DMS 273 (cell line): ENCODE results near the gene COX11.

Source experiments
- DNase-seq: peaks from one replicate; lab custom pipeline; 2025; ENCODE audit not compliant: unreplicated experiment; lab: John Stamatoyannopoulos, UW

The COX11 gene

GRCh38 chr17:54968988-54969332 lies 506 bp upstream of the COX11 start:
- DNase-seq: peak; percentile 64

DNA sequence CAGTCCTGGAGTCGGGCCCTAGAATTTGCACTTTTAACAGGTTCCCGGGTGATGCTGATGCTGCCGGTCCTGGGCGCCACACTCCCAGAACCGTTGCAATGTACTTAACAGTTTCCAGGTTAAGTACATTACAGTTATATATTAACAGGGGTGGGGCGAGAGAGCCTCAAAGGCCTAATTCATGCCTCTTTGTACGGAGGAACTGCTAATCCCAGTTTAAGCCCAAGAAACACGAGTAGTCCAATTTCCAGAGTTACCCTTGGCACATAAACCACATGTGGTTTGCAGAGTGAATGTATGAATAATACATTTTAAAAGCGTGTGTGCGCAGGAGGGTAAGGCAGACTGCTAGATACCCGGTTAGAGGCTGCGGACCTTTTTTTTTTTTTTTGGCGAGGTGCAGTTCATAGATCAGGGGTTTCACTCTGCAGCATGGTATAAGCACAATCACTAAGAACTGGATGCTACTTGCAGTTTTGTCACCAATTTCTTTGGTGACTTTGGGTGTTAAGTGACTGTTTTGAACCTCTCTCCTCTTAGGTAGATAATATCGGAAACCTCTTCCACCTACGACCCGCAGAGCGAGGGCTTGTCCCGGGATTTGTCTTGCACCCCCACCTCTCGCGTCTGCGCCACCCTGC lies 713 bp downstream of the COX11 start:
- peak; percentile 62 for DNase-seq

- DNase-seq: peak; percentile 79
Observed at GRCh38 chr17:54956791-54957190, 11.7 kb downstream of the COX11 start.

- no peak for DNase-seq
Observed at GRCh38 chr17:54951286-54951685, 17.2 kb downstream of the COX11 start.

- DNase-seq: no peak
Observed at GRCh38 chr17:54950116-54950515, 18.3 kb downstream of the COX11 start.

GRCh38 chr17:54948380-54948779 lies 20.1 kb downstream of the COX11 start:
- no peak for DNase-seq

GRCh38 chr17:54947396-54947795 lies 21.1 kb downstream of the COX11 start:
- DNase-seq: no peak

- no peak for DNase-seq
Observed at GRCh38 chr17:54945671-54946070, 22.8 kb downstream of the COX11 start.

- DNase-seq: no peak
Observed at GRCh38 chr17:54945231-54945630, 23.2 kb downstream of the COX11 start.

GRCh38 chr17:54944796-54945195 lies 23.7 kb downstream of the COX11 start:
- no peak for DNase-seq

- no peak for DNase-seq
Observed at GRCh38 chr17:54941285-54941684, 27.2 kb downstream of the COX11 start.

GRCh38 chr17:54937426-54937825 lies 31.0 kb downstream of the COX11 start:
- DNase-seq: no peak

DNA sequence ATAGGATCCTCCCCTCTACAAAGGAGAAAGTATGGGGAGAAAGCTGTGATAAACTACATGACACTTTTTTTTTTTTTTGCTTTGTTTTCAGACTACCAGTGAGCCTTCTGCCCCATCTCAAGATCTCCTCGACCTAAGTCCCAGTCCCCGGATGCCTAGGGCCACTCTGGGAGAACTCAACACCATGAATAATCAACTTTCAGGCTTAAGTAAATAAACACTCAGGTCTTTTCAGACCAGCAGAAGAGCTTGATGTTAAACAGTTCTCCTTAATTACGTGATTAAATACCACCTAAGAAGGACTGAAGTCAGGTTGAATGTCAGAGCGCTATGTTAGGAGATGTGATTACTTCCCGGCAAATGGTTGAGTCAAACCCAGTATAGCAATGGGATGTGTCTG lies 31.4 kb downstream of the COX11 start:
- DNase-seq: no peak

GRCh38 chr17:54935471-54935870 lies 33.0 kb downstream of the COX11 start:
- no peak for DNase-seq

DNA sequence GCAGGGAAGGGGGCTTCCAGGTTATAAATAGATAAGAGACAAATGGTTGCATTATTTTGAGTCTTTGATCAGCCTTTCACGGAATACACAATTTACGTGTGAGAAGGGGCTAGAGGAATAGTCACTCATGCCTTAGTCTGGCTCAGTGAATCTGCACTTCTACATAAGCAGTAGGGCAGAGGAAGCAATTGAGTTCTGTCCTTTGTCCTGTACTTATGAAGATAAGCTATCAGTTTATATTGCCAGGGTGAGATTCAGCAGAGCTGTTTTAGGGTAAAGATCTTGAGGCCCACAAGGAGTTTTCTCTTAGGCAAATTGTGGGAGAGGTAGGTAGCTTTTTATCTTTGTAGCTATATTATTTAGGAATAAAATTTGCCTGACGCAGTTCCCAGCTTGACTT lies 34.5 kb downstream of the COX11 start:
- no peak for DNase-seq

DNA sequence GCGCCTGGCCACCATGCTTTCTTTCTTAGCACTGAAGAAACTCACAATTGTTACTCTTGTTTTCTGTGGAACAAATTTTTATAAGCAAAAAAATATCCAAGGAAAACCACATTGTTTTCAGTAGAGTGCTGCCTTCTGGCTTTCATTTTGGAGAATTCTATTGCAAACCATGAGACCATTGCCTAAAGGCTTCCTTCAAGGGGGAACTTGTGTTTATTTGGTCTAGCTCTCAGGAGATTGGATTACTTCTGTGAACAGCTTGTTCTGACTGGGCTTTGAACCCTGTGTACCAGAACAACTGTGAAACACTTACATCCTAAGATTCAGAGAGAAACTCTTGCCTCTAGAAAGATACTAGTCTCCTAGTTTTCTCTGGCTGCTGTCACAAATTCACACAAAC lies 35.7 kb downstream of the COX11 start:
- DNase-seq: no peak

- no peak for DNase-seq
Observed at GRCh38 chr17:54927525-54927924, 40.9 kb downstream of the COX11 start.

DNA sequence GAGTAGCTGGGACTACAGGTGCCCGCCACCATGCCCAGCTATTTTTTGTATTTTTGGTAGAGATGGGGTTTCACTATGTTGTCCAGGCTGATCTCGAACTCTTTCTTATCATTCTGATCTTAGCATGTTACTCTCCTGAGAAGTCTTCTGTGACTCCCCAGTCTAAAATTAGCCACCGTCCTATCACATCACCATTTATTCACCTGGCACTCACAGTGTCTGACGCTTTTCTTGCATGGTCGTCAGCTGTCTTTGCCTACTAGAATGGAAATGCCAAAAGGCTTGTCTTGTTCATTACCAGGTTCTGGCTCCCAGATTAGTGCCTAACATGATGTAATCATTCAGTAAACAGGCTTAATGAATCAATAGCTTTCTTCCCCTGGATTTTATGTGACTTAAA lies 44.0 kb downstream of the COX11 start:
- DNase-seq: no peak

DNA sequence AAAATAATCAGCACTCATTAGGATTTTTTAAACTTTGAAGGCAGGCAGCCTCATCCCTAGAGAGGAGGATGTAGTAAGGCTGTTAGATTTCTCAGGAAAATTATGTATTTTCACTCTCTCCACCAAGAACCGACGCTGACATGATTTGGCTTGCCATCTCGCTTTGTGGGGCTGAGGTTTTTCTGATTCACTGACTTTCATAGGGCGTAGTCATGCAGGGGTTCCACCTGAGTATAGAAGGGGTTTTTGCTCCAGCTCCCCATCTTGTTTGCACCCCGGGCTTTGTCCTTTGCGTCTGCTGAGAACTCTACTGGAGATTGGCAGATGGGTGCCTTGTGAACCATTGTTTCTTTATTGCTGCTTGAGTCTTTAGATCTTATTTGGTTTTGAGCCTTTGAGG lies 47.6 kb downstream of the COX11 start:
- DNase-seq: no peak

DNA sequence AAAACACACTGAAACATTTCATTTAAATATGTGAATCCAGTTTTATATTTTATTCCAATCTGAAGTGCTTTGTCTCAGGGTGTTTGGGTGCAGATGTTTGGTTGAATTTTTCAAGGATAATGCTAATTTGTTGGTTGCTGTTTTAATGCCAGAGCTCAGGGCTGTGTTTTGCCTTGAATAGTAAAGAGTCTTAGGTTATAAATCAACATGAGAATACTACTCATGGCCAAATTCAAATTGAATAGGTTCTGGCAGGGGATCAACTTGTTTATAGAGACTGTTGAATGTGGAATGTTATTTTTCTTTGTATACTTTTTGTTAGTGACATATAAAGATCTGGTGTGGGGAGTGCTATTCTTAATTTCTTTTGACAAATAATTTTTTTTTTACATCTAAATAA lies 49.0 kb downstream of the COX11 start:
- DNase-seq: no peak

- DNase-seq: no peak
Observed at GRCh38 chr17:54916721-54917120, 51.7 kb downstream of the COX11 start.
